Activated CD4-positive, alpha-beta T cell treated with anti-CD3 and anti-CD28 coated beads, Interleukin-2, amount 50 U/mL, for 48 hours (primary cell): ENCODE results near the gene INHA.

Experiments
- DNase-seq, 2 experiments: peaks; one replicate each; pipeline ENCODE4 v3.0.0-alpha.2; 2020

The INHA gene

DNA sequence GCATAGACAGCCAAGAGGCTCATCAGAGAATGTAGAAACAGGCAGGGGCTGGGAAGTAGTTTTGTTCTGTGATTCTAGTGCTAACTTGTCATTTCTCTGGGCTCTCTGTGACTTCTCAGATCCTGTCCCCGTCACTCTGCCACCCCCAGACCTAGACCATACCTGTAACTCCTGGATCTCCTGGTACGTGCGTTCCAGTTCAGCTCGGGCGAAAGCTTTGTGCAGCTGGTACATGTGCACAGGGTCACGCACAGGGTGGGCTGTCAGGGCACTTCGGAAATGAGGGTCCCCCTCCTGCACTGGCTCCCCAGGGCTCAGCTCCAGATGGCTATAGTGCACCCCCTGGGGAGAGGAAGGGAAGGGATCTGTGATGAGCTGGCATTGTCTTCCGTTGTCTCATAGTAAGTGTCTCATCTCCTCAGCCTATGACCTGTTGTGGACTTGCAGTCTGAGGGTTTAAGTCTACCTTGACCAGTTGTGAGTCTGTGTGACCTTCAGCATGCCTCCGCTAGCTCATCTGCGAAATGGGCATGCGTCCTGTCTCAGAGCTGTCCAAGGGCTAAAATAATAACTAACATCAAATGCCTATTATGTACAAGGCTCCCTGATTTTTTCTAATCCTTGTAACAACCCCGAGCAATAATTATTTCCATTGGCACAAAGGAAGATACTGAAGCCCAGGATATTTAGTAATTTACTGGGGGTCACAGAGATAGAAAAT lies 31.2 kb upstream of the INHA start:
- no peak for DNase-seq

DNA sequence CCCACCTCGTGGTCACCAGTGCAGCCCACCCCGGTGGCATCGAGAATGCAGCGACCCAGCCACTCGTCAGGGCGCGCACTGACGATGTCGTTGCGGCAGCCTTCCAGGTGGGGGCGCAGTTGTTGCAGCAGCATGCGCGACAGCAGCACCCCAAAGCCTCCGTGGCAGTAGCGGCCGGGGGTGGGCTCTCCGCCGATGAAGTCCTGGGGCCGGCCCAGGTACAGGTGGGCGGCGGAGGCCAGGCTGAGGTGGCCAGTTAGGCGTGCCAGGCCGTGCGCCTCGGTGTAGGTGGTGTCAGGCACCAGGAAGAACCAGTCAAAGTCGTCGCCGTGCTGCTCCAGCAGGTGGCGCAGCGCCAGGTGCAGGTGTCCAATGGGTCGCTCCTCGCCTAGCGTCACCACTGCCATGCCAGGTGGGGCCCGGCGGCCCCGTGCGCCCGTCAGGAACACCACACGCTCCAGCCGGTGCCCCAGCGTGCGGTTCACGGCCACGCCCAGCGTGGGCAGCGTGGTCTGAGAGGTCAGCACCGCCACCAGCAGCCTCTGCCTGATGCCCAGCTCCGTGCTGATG lies 30.4 kb upstream of the INHA start:
- DNase-seq = peak; percentile 90 to 92

DNA sequence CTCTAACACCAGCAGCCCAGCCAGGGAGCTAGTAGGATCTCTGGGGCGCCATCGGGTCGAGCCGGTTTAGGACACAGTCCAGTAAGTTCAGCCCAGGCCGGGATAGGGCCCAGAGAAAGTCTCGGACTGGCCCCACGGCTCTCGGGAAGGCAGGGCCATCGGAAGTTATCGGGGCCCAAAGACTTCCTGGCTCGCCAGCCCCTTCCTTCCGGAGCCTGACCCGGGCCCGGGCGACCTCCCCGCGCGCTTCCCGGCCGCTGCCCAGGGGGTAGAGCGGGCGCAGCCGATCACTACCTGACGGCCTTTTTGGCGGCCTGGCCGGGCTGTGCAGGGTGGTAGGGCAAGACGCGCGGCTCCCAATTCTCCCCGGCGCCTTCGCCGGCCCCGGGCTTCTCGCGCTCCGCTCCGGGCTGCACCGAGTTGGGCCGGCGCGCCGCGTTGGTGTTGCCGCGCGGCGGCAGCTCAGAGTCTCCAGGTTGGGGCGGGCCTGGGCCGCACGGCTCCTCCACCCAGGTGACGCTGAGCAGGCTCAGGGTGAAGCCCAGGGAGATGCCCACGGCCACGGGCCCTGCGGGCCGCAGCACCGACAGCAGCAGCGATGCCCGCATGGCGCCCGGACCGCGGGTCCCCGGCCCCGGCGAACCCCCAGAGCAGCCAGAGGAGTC lies 29.0 kb upstream of the INHA start:
- no peak for DNase-seq

DNA sequence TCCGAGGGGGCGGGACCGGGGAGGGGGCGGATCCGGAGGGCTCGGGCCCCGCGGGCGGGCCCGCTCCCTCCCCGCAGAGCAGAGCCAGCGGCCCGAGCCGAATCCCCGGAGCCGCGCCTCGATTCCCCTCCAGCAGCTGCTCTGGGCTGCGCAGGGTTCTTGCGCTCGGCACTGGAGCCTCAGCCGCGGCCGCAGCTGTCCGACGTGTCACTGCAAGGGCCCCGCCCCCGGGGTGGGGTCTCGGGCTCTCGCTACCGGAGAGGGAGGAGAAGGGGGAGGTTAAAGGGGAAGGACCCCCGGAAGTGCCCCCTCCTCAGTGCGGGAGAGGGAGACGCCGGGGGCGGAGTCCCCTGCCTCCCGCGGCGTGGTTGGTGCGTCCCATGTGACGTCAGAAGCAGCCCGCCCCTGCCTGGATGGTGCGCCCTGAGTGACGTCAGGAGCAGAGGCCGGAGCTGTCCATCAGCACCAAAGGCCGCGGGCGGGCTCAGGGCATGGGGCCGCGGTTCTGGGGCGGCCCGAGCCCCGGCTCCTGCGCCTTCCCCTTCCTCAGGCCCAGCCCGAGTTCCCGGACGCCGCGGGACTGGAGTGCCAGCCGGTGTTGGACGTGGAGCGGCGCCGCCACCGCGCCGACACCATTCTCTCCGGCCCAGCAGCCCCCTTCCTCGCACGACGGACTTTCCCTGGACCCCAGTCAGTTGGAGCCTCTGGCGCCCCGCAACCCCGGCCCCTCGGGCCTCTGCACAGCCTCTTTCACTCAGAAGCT lies 28.3 kb upstream of the INHA start, which contains the start of the genes CHPF and TMEM198:
TSS of gene CHPF (minus strand) at position 214 of the 763 bp plus-strand sequence. CDS start 271 bp downstream, outside the sequence.
TSS of gene TMEM198 (plus strand) at position 433 of the 763 bp plus-strand sequence. CDS start 700 bp downstream, outside the sequence.
- peak; percentile 96 to 97 for DNase-seq

DNA sequence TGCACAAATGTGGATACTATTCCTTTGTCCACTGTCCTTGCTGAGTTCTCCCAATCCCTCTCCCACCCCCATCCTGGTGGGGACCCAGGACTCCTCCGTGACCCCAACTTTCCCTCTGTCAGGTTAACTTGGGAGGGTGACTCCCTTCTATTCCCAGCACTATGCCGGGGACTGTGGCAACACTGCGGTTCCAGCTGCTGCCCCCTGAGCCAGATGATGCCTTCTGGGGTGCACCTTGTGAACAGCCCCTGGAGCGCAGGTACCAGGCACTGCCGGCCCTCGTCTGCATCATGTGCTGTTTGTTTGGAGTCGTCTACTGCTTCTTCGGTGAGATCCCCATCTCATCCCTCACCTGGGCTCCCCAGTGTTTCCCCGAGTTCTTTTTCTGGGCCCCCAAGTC lies 27.5 kb upstream of the INHA start:
- DNase-seq = no peak

DNA sequence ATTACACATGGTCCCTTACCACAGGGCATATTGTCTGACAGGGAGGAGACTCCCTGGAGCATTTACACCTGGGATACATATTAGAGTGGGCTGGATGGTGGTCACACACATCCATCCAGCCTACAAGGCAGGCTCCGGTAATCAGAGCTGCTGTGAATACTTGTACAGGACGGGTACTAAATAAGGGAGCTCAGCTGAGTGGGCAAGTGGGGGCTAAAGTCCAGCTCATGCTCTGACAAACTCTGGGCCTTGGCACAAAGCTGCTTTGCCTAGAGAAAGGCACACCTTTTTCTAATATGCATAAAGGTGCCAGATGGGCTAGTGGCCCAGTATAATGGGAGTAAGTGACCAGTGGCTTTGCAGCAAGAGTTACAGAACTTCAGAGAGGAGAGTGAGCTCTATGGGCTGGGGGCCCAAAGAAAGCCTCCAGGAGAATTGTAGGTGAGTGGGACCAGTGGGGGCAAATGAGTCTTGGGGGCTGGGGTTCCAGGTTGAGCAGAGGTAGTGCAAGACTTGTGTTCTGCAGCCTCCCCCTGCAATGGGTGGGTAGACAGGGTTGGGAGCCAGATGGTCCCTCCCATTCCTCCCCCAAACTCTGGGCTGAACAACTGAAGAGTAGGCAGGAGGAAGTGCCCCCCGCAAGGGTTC lies 26.7 kb upstream of the INHA start:
- DNase-seq = no peak

DNA sequence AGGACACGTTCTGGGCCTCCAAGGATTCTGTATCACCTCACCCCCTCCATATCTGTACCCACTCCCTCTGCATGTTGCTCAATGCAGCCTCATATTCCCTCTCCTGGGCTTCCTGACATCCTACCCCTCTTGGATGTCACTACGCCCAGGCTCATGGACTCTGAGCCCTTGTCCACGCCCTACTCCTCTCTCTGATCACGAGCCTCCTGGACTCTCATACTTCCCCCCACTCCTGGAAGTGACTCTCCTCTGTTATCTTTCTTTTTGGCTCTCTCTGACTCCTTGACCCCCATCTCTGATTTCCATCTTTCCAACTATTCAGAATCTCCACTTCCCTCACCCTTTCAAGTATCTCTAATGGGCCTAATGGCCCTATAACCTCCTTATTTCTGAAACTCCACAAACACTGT lies 26.2 kb upstream of the INHA start:
- no peak for DNase-seq

DNA sequence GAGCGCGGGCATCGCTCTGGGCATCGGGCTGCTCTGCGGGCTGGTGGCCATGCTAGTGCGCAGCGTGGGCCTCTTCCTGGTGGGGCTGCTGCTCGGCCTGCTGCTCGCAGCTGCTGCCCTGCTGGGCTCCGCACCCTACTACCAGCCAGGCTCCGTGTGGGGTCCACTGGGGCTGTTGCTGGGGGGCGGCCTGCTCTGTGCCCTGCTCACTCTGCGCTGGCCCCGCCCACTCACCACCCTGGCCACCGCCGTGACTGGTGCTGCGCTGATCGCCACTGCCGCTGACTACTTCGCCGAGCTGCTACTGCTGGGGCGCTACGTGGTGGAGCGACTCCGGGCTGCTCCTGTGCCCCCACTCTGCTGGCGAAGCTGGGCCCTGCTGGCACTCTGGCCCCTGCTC lies 24.5 kb upstream of the INHA start:
- DNase-seq = no peak

DNA sequence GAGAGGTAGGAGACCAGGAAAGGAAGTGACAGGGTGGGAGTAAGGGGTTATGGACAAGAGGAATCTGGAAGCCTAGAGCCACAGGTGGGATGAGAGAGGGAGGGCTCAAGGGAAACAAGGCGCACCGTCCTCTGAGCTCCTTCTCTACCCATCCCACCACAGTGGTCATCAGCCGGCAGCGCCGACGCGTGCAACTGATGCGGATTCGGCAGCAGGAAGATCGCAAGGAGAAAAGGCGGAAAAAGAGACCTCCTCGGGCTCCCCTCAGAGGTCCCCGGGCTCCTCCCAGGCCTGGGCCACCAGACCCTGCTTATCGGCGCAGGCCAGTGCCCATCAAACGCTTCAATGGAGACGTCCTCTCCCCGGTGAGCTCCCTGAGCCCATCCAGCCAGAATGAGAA lies 23.1 kb upstream of the INHA start:
- no peak for DNase-seq

DNA sequence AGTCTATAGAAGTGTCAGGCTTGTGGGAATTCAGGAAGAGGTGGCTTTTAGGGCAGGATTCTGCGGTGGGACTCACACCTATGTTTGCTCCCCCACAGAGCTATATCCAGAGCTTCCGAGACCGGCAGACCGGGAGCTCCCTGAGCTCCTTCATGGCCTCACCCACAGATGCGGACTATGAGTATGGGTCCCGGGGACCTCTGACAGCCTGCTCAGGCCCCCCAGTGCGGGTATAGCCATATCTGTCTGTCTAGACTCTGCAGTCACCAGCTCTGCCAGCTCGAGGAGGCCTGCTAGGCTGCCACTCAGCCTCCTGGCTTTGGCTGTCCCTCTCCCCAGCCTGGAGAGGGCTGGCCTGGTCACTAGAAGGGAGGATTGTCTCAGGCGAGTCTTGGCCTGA lies 22.5 kb upstream of the INHA start:
- no peak for DNase-seq

DNA sequence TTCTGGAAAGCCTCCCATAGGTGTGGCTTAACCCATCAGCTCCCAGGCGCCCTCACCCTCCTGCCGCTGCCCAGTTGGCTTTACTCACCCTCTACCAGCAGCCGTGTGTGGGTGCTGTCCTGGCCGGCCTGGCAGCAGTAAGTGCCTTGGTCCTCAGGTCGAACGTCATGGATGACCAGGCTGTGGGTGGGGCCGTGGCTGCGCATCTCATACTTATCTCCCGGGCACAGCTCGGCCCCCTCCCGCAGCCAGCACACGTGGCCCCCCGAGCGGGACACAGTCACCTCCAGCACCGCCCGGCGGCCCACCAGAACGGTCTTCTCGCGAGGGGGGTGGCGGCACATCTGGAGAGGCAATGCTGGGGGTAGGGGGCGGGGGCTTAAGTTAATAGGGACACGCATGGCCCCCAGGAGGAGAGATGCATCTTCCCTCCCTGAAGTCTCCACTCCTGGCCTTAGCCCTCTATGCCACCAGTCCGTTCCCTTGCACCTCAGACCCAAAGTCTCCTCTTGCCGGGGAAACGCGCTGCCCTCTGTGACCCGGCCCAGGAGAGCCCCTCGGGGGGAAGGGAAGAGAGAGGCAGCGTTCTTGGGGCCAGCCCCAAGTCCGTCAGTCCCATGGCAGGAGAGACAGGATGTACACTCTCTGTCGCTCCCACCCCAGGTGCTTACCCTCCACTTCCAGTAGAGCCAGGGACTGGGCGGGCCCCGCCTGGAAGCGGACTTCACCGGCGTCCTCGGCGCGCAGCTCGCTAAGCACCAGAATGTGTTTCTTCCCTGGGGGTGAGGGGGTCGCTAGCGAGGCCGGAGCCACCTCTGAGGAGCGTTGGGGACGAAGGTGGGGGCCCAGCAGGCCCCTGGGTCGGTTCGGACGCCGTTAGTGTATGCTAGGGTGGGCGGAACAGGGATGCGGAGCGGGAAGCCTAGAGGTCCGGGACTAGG lies 20.4 kb upstream of the INHA start:
- DNase-seq = peak in 1 of 2 experiments; percentile 27

DNA sequence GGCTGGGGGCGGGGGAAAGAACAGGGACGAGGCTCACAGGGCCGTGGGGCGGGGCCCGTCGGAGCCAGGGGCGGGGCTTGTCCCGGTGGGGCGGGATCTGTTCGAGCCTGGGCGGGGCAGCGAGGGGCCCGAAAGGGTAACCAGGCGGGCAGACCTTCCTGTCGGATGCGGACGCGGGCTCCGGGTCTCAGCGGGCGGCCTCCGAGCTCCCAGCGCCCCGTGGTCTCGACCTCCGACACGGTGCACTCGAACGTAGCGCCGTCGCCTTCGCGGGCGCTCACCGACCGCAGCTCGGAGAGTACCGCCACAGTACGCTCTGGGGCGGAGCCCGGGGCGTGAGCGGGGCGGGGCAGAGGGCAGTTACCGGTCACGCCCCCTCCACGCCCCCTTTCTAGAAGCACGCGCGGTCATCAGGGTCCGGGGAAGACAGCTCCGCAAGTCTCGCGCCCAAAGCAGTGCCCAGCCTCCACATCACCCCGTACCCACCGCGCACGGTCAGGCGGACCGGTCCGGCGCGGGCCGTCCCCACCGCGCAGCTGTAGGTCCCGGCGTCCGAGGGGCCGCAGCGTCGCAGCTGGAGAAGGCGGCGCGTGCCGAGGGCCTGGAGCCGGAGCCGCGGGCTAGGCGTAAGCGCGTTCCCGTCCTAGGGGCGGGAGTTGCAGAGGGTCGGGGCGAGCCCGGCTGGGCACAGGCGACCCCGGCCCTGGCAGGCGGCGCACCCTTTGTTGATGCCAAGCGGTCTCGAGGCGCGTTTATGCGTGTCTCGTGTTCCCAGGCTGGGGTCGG lies 19.5 kb upstream of the INHA start:
- peak; percentile 82 to 86 for DNase-seq

DNA sequence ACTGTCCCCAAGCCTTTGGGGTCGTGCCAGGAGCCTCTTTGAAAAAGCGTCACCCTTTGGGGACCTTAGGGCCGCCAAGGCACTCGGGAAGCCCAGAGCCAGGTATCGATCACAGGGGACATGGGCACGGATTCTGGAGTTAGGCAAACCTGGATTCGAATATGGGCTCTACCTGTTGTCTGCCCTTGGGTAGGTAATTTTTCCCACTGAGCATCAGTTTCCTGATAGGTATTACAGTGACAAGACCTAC lies 19.0 kb upstream of the INHA start:
- DNase-seq = no peak

DNA sequence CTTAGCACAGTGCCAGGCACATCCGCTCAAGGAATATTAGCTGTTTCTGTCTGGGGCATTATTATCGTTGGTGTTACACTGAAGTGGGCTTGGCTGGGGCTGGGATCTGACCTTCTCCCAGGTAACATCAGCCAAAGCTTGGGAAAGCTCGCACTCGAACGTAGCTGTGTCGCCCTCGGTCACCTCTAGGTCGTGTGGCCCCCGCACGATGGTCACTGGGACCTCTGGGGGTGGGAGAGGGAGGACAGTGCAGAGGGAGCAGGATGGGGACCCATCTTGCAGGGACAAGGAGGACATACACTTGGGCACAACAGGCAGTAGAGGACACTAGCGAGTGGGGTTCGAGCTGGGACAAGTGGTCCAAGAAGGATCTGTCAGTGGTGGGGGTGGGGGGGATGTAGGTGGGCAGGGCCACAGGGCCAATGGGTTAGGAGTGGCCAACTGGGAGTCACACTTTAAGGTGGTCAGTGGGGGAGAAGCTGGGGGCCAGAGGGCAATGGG lies 18.6 kb upstream of the INHA start:
- no peak for DNase-seq

DNA sequence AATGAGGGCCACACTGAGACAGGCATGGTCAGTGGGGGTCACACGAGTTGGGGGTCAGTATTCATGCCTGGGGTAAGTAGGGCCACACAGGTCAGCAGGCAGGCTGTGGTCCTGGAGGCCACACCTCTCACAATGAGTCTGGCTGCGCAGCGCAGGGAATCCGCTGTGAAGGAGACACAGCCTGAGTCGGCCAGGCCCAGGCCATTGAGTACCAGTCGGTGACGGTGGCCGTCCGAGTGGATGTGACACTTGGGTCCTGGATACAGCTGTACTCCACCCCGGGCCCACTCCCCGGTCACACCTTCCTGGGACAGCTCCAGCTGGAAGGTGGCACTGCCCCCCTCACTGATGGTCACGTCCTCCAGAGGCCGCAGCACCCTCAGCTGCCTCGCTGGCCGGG lies 17.8 kb upstream of the INHA start:
- no peak for DNase-seq

DNA sequence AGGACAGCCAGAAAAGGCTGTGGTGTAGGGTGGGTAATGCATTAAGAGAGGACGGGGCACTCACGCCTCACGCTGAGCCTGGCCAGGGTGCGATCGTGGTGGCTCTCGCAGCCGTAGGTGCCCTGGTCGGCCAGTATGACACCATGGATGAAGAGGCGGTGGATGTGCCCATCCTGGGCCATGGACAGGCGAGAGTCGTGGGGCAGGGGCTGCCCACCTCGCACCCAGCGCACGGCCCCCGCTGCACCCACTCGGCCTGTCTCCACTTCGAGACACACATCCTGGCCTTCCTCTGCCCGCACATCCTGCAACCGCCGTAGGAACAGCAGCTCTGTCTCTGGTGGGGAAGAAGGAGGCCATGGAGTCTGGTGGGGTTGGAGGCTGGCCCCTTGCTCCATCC lies 16.2 kb upstream of the INHA start:
- no peak for DNase-seq

DNA sequence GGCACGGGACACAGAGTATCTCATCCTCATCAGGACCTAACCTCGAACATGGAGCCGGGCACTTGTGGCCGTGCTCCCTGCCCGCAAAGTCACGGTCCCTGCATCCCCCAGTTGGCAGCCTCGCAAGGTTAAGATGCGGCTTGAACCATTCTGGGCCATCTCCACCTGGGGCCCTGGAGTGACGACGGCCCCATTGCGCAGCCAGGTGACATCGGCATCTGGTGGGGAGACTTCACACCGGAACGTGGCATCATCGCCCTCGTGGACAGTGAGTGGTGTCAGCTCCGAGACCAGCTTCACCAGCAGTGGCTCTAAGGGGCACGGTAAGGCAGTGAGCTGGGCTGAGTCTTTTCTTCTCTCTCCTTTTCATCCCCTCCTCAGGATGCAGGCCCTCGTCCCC lies 15.7 kb upstream of the INHA start:
- DNase-seq = no peak

DNA sequence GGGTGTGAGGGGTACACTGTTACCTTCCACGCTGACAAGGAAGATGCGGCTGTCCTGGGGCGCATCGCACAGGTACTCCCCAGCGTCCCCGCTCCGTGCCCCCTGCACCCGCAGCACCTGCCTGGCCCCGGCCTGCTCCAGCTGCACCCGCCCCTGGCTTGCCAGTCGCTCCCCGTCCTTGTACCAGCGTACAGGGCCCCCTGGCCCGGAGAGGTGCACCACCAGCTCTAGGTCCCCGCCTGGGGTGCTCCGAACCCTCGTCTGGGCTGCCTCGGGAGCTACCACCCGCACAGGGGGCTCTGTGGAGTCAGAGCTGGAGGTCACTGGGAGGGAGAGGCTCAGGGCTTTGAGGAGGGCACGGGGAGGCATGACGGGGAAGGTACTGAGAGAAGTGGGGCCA lies 14.8 kb upstream of the INHA start:
- DNase-seq = no peak

DNA sequence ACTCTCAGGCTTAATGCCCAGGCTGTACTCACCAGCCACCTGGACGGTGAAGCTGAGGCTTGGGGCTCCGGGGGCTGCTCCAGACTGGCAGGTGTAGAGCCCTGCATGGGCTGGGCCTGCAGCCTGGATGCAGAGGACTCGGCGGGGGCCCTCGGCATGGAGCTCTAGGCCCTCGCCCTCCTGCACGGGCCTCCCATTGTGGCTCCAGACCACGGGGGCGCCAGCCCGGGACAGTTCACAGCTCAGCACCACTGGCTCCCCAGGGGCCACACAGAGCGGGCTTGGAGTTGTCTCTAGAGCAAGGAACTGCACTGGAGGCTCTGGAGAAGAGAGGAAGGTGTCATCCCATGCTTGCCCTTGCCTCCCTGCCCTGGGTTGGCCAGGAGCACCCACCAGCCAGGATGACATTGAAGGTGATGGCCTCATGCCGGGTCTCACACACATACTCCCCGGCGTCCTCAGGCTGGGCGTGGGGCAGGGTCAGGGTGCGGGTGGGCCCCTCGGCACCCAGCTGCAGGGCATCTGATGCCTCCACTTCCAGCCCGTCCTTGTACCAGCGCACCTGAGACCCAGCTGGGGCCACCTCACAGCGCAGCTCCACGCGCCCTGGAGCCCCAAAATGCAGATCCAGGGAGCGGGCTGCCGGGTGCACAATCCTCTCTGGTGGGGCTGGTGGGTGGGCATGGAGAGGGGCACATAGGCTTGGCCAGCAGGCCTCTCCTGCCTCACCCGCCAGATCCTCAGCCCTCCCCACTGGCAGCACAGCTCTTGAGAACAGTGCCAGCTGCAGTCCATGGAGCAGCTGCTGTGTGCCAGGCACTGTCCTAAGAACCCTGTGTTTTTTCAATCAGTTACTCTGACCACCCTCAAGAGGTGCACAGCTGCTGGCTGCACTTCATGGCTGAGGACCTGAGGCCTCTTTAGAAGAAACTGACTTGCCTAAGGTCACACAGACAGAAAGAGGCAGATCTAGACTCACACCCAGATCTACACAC lies 14.0 kb upstream of the INHA start:
- DNase-seq = no peak
